HG03045 (cell line): ENCODE measurements around the gene DTX1.
A peak's percentile ranks its signal among the peaks of the same experiment; 100 is the strongest.

Source experiments
- ATAC-seq: cut with Tn5 transposase; IDR thresholded peaks from one replicate; pipeline ENCODE4 v1.9.1; 2021; ENCODE audit warnings: mild to moderate bottlenecking, moderate library complexity; ENCODE audit not compliant: unreplicated experiment

DTX1 gene

GRCh38 chr12:113092607-113093408 is 36.3 kb downstream of the DTX1 start:
- ATAC-seq, result peak; percentile 53

GRCh38 chr12:113093409-113094101 is 37.0 kb downstream of the DTX1 start:
- peak; percentile 14 for ATAC-seq

- no peak for ATAC-seq
Observed at GRCh38 chr12:113094738-113095137, 38.2 kb downstream of the DTX1 start.

GRCh38 chr12:113095405-113095804 is 38.9 kb downstream of the DTX1 start:
- ATAC-seq, result no peak

GRCh38 chr12:113096675-113097461 is 40.3 kb downstream of the DTX1 start:
- no peak for ATAC-seq

GRCh38 chr12:113097716-113098440 is 41.3 kb downstream of the DTX1 start:
- no peak for ATAC-seq

GRCh38 chr12:113098441-113099028 is 42.0 kb downstream of the DTX1 start:
- ATAC-seq, result no peak

- ATAC-seq, result no peak
Observed at GRCh38 chr12:113099364-113099763, 42.8 kb downstream of the DTX1 start.

- ATAC-seq, result no peak
Observed at GRCh38 chr12:113099764-113100163, 43.2 kb downstream of the DTX1 start.

GRCh38 chr12:113101751-113102150 is 45.2 kb downstream of the DTX1 start:
- ATAC-seq, result no peak

- no peak for ATAC-seq
Observed at GRCh38 chr12:113102811-113103210, 46.3 kb downstream of the DTX1 start.

- ATAC-seq, result no peak
Observed at GRCh38 chr12:113103756-113104450, 47.4 kb downstream of the DTX1 start.

- no peak for ATAC-seq
Observed at GRCh38 chr12:113104953-113105510, 48.5 kb downstream of the DTX1 start.

- ATAC-seq, result no peak
Observed at GRCh38 chr12:113105606-113106271, 49.2 kb downstream of the DTX1 start.

- ATAC-seq, result no peak
Observed at GRCh38 chr12:113106361-113106760, 49.8 kb downstream of the DTX1 start.

GRCh38 chr12:113108308-113108707 is 51.8 kb downstream of the DTX1 start:
- no peak for ATAC-seq

GRCh38 chr12:113109360-113109759 is 52.8 kb downstream of the DTX1 start:
- ATAC-seq, result no peak

GRCh38 chr12:113109872-113110599 is 53.5 kb downstream of the DTX1 start:
- ATAC-seq, result no peak
